ENCODE results near the gene SCFD2.

The SCFD2 gene

DNA sequence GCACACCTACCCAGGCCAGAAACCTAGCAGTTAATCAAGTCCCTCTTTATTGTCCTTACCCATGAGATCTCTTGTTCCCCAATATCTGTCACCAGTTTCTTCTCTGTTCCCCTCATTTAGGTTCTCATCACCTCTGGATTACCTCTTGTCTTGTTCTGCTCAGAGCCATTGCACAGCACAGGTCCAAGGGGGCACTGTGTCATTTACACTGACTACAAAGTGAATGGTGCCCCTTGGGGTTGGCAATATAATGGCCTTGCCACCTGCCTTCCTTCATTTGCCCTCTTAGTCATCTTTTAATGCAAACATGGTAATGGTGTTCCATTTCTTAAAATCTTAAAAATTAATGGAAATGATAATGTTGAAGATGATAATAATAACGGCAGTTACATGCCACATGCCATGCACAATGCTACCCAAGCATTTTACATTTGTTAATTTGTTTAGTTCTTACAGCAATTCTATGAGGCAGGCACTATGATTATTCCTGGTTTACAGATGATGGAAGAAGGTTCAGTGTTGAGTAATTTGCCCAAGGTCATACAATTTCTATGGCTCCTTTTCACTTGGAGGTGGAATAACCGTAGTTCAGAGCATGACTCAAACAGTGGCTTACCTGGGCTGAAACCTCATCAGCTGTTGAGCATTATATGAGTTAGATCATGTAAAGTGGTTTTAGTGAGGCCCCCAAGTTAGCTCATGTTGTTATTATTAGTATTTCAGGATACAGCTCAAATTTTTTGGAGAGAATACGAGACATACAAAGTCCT lies 385.9 kb downstream of the SCFD2 start:
- DNase-seq: no peak

DNA sequence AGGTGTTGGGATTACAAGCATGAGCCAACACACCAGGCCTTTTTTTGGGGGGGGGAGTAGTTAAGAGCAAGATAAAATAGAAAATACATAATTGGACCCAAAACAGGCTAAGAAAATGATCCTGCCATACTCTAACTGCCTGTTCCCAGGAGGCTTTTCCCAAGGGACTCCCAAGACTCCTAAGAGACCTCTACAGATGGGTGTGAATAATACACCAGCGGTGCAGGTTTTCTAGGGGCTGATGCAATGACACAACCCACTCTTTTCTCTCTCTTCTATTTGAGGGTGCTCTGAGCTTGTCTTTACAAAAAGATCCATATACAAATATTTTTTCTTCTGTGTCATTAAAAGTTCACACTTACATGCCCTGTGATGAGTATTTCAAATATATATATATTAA lies 386.8 kb downstream of the SCFD2 start:
- DNase-seq: no peak

DNA sequence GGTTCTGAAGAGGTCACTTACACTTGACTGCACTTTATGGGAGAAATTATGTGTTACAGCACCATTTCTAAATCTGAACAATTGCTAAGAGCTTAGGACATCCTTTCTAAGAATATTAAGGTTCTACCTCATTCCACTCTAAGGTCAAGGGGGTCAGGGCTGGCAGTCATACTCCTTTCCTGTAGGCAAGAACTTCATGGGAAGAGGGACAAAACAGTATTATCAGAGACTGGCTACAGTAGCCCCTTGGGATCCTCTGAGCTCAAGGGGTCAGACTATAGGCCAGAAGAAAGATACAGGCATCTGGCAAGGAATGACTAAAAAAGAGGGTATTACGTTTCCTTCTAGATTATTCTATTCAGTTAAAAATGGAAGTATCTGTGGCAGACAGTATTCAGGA lies 388.6 kb downstream of the SCFD2 start:
- DNase-seq: no peak

DNA sequence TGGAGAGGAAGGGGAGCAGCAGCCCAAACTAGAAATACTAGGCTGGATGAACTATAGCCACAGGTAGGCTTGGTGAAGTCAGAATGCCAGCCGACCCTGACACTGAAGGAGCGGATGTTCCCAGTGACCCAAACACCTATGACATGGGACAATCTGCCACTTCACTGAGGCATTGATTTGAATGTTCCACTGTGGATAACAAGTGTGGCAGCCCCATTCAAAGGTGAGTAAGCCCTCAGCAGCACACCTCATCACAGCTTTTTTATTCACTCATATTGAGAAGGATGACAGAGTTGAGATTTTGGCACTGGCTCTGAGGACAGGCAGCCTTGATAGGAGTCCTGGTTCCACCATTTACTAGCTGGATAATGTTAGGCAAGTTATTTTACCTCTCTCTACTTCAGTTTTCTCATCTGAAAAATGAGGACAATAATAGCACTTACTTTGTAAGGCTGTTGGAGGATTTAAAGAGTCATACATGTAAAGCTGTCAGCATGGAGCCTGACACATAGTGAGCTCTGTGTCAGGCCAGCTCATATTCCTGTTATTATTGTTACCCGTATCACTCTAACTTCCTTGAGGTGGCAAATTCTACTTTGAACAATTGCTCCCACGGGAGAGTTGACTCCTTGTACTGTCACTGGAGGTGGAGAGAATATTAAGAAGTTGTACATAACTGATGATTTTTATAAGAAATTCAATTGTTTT lies 389.2 kb downstream of the SCFD2 start:
- no peak for DNase-seq

DNA sequence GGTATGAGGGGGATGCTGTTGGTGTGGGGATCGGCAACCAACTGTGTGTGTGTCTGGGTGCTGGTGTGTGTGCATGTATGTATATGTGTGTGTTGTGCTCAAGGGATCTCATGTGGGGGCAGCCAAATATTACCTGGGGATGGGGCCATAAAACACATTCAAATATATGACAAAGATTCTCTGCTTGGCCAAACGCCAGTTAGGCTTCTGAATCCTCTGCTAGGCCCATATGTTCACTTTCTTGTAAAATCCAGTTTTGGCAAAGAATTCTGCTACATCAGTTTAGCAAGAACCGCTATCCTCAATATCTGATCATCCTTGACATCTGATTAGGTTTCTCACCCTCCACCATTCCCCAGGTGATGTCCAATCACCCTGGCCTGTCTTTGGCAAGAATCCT lies 397.2 kb downstream of the SCFD2 start:
- no peak for DNase-seq

DNA sequence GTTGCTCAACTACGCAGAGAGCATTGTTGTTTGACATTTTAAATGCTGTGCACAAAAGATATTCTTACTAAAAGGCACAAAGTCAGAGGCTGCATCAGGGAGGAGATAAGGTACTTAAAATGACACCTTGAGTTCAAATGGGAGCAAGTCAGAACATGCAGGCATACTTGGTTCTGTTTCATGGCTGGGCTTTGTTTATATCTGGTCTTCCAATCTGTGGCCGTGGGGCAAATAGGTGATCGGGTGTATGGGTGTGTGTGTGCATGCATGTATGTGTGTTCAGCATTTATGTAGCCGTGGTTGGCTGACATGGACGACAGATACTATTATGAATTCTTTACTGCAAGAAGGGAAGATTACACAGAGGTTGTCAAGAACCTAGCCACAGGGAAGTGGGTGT lies 397.6 kb downstream of the SCFD2 start:
- no peak for DNase-seq

DNA sequence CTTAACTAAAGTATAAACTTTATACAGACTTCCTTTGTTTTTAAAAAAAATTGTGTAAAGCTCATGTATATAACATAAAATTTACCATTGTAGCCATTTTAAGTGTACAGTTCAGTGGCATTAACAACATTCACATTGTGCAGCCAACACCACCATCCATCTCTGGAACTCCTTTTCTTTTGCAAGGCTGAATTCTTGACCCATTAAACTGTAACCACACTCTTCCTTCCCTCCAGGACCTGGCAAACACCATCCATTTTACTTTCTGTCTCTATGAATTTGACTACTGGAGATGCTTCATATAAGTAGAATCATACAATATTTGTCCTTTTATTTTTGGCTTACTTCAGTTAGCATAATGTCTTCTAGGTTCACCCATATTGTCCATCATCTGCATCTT lies 399.1 kb downstream of the SCFD2 start:
- DNase-seq: no peak

DNA sequence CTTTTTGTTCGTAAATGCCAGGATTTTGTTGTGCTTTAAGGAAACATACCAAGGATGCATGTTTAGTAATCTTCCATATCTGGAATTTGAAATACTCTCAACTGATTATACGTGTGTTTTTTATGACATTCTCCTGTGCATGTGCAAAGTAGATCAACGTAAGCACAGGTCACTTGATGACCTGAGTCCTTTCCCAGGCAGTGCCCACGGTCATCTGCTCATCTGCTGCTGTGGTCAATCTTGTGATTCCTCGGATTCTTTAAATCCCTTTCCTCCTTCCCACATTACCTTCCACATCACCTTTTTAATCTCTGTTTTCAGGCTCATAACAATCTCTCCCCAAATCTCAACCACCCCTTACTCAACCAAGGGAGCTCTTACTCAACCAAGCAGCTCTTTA lies 399.7 kb downstream of the SCFD2 start:
- no peak for DNase-seq

DNA sequence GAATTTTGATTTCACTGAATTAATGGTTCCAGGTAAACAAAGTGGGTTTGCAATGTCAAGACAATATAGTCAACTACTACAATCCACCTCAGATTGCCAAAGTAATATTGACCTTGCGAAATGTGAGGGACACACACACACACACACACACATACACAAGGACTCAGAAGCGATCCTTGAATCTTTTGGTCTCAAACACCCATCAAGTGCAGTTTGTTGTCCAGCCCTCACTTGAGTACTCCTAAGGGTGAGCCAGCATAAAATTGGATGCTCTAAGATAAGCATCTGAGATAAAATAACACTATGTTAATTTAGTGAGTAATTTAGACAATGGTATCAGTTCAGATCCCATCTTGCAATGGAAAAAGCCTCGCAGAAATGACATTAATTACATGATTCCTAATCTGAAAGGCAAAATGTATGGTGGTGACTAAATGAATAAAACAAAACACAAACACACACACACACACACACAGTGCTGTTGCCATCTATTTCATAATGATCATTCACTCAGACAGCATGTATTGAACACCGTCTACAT lies 401.2 kb downstream of the SCFD2 start:
- DNase-seq: no peak

DNA sequence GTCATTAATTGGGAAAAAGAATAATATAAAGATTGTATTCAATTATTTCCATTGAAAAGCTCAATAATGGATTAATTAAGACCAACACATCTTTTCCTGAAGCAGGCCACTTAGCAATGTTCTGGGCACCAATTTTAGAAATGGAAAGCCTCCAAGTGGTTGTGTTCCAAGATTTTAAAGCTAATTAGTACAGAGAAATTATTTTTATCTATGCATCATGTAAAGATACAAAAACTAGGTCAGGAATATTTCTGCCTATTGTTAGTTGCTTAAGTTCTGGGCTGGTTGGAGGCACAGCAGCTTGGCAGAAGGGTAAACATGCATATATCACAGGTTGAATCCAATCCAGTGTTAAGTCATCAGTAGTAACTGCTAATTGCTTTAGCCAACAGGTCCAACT lies 401.9 kb downstream of the SCFD2 start:
- no peak for DNase-seq

DNA sequence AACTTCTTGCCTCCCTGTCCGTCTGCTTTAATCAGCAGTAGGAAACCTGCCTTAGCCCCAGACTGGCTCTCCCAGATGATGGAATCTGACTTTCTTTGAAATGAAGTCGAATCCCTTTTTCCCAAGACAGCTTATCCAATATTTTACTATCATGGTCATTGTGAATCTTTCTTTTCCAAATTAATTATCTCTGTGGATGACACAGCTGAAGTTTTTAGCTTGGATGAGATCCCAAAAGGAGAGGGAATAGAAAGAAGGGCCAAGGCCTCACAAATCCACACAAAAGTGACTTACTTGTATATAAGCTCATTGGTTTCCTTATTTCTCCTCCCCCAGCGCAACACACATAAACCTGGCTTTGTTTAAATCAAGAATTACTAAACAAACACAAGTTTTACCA lies 403.1 kb downstream of the SCFD2 start:
- no peak for DNase-seq

DNA sequence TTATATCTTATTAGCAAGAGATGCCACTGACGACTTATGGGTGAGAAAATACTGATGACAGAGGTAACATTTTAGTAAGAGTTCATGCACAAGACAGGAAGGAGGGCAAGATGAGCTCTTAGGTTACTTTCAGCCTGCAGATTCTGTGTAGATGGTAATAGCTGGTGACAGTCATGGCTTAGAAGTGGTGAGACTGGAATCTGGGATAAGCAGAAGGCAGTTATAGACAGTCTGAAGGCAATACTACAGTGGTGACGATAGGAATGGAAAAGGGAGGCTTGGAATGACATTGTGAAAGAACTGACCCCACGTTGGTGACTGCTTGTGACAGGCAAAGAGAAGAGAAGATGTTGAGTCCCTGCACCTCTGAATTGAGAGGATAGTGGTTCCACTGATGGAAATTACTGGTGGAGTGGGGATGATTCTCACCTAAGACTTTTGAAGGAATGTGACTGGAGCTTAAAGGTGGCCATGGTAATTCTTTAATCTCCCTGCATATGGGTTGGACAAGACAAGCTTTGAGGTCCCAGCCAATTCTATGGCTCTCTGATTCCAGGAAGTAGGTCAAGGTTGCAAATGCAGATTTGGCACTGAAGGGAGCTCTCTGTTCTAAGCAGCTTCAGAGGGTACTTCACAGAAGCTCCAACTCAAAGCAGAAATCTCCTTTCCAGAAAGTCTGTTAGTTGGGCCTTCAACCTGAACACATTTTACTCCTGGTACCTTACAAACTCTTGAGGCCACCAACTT lies 404.0 kb downstream of the SCFD2 start:
- DNase-seq: no peak

DNA sequence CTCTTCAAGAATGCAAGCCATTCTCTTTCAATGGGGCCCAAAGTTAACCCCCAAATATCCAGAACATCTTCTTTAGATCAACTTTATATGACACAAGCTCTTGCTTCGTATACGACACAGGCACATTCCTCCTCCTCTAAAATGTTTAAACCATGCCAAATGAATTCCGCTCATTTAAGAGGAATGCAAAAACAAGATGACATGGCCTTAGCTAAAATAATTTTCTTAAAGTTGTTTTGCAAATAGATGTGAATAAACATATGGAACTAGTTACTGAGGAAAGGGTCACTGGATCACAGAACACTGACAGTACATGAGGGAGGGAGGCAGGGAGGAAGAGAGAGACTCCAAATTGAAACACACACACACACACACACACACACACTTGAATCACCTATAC lies 406.3 kb downstream of the SCFD2 start:
- no peak for DNase-seq

DNA sequence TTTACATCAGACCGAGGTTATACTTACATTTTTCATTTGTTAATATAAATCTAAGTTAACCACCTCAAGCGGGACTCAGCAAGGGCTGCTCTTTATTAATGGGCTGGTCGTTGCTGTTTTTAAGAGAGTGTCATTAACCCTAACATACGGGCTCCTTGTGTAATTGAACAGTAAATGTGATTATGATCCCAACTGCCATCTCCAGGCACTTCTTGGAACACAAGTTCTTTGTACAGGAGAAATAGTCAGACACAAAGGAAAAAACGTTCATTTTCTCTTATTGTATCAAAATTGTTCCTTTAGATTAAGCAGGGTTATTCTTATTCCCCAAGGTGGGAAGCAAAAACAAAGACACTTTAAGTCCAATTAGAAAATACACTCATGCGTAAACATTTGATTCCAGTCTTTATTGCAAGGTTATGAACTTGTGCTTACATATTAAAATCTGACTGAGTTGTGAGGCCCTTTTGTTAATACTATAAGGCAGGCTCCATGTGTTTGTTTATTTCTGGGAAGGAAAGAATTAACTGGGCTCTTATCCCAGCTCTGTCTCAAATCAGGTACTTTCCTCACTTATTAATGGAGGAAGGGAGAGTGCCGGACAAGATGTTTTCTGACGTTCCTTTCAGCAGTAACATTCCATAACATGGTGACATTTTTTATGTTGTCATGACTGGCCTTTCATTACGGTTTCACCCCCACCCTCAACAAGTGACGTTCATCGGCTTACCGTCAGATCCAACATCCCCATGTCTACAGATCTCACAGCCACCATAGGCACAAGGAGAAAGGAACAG lies 407.8 kb downstream of the SCFD2 start:
- no peak for DNase-seq

DNA sequence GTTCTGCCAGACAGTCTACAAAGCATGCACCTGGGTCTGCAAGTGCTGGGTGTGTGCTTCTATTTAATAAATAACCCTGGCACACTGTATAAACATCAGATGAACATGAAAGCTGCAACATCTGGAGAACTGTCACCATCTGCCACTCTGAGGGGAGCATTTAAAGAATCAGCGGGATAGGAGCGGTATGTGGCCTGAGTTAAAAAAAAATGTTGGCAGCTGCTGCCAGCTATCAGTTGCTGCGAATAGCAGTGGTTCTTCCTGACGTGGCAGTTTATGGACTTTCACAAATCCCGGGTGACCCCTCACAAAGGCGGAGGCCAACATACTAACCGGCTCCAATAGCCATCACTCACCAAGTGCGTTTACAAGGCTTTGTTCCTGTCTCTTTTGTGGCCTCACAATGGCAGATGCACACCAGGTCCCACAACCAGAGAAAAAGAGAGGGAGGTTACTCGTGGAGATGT lies 408.6 kb downstream of the SCFD2 start:
- DNase-seq: no peak

DNA sequence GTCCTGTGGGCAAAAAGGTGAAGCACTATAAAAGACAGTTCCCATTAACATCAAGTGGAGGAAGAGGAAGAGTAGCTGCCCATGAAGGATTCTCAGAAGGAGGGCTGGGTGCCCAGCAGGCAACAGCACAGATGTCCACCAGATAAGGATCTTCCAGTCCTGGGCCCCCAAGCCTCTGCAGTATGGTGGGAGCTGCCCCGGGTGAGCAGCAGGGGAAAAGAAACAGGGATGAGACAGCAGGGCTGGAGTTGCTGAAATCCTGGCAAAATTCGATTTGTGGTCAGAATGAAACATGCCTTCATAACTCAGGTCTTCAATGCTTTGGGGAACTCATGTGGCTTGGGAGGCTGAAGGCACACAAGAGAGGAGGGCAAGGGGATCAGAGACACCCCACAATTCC lies 409.2 kb downstream of the SCFD2 start:
- no peak for DNase-seq

DNA sequence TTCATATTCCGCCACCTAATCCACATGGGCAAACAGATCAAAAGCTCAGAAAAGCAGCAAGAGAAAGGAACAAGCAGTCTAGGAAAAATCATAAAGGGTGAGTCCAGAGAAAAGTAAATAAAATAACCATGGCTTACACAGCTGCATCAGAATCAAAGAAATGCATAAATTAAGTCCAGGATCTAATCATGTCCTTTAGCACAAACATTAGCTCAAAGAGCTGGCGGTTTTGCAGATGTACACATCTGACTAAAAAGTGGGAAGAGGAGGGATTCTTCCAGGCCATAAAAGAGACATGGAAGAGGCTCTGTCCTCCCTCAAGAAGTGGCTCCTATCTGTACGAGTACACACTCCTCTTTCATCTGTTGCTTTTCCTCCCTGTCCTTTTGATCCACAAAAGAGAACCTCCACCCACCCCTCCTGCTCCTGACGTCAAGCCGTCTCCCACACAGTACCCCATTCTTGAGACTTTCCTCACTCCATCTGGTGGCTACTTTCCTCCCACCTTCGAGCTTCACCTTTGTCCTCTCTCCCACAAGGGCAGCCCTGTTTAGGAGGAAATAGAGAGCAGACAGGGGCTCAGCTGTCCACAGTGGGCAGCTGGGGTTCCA lies 411.2 kb downstream of the SCFD2 start:
- no peak for DNase-seq

DNA sequence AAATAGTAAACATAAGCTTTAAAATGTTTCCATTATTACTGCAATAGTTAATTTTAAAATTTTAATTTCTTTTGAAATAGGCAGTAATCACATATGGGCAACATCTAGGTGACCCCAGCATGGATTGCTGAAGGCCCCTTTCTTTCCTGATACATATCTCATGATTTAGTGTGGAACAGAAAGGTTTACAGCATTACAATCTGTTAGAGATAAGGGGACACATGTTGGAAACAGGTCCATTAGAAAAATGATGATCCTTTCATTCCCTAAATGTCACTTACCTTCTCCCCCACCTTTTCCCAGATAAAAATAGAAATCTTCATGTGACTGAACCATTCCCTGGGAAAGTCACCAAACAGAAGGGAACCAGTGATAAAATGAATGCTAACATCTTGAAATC lies 413.3 kb downstream of the SCFD2 start:
- no peak for DNase-seq

DNA sequence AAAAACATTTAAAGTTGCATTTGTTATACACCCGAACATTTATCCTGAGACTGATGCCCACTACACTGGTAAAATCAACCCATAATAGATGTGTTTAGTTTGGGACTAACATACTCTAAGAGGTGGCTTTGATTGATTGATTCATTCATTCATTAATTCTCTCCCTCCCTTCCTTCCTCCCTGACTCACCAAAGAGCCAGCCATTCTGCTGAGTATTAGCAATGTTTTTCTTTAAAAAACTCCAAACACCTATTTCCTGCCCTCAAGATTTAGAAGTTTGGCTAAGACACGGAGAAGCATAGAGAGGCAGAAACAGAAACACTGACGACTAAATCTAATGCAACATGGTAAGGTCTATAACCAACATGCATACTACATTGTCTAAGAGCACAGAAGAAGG lies 414.8 kb downstream of the SCFD2 start:
- no peak for DNase-seq

DNA sequence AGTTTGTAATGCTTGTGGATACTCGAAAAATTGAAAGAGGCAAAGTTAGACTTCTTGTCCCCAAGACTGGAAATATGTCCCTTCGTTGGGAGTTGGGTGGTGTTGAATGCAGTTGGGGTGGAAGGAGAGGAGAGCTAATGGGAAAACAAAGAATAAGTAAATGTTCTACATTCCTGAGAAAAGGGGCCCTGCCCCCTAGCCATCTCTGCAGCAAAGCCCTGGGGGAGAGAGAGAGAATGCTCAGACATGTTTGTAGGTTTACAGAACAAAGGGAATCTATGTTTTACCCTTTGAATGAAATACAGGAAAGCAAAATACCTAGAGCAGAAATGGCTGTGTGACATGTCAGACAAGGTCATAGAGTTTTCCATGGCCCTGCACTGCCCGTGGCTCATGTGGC lies 415.6 kb downstream of the SCFD2 start:
- no peak for DNase-seq

DNA sequence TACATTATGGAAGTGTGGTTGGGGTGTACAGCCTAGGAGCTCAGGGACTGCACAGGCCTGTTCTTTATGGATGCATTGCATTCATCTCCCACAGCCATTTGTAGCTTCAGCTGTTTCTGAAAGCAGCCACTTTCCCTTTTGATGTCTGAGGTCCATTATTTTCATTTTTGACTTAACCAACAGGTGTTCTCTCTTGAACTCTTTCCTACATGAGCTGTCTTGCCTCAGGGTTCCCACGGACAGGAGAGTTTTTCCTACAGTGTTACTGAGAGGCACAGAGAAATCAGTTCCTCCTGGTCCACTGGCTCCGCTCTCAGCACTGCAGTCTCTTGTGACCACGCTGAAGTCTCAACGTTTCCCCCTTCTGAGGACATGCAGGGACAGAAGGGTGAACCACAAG lies 416.5 kb downstream of the SCFD2 start:
- no peak for DNase-seq

DNA sequence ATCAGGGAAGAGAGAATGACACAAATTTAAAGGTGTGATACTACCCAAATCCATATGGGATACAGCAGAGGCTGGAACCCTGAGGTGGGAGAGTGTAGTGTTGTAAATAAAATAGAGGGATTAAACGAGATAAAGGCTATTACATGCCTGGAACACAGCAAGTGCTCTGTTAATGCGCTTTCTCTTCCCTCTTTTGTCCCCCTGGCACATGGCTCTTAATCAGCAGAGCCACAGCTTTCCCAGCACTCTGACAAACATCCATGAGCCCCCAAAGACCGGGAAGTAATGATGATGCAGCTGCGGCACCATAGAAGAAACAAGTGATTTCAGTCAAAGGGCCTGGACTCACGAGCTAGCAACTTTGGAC lies 417.8 kb downstream of the SCFD2 start:
- no peak for DNase-seq
